ENCODE measurements around the gene WNT6. TPM values are rescaled to one million over a fixed set of nuclear protein-coding genes. Genes with fewer than 3 reads are reported as not detected.
A peak's percentile ranks its signal among the peaks of the same experiment; 100 is the strongest.

The WNT6 gene
- total and polyA plus RNA-seq, 2 experiments from 2014 or later = not detected

DNA sequence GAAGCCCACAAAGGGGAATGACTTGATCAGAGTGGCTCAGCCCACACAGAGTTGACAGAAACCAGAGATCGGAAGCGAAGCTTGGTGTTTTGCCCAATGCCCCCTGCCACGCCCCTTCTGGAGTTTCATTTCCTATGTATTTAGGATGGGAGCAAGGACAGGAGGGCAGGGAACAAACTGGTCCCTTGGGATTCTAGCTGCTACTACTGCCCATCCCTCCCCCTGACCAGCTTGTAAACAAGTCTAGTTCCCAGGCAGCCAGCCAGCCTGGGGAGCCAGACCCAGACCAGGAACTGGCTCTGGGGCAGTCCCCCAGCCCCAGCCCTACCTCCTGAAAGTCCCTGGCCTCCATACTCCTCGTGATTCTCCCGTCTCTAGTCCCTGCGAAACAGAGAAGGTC, 8.3 kb downstream of the WNT6 start:
- H3F3A ChIP-seq (ENCODE audit: insufficient read depth) = no peaks in the 10 kb centered on the region
- H3K79me2 ChIP-seq (ENCODE audit: insufficient read depth) = no peaks in the 10 kb centered on the region
- no peaks in the 10 kb centered on the region for H3K9me2 ChIP-seq (ENCODE audit: insufficient read depth)
- WGBS, 2 experiments (ENCODE audit: low coverage in 1 of 2, low lambda C conversion rate in 2 of 2, missing lambda C conversion rate in 2 of 2) = 37 to 48% methylated on average over 6 of the region's 6 CpGs
- H3K27me3 ChIP-seq (replicated peaks; ENCODE audit: insufficient read depth) = peaks cover 75% of the 10 kb centered on the region
- H3K4me2 ChIP-seq (ENCODE audit: unreplicated experiment) = no peak overlapping the region
- H2AFZ ChIP-seq = no peak overlapping the region
- no peaks in the 10 kb centered on the region for H3K36me3 ChIP-seq (ENCODE audit: low read depth)
- in situ Hi-C loops (cut with MboI) = no loop called here
- H3K9me3 ChIP-seq (ENCODE audit: low read depth) = no peaks in the 10 kb centered on the region
- no peak overlapping the region for H3K4me3 ChIP-seq
- TF ChIP-seq EZH2 (IDR thresholded peaks at IDR 0.05; ENCODE audit: insufficient read depth, poor library complexity, severe bottlenecking) (no peak), EZH2phosphoT487 (IDR thresholded peaks at IDR 0.05; ENCODE audit: insufficient read depth, low read depth) (no peak)
- H3K9ac ChIP-seq = no peak overlapping the region
- H3K4me1 ChIP-seq (ENCODE audit: insufficient read depth) = no peaks in the 10 kb centered on the region
- no peak overlapping the region for H3K27ac ChIP-seq
- no peak for DNase-seq
- no peaks in the 10 kb centered on the region for H4K20me1 ChIP-seq (ENCODE audit: insufficient read depth)

- no peak for TF ChIP-seq EZH2 (IDR thresholded peaks at IDR 0.05; ENCODE audit: insufficient read depth, poor library complexity, severe bottlenecking)
- no peak for TF ChIP-seq EZH2phosphoT487 (IDR thresholded peaks at IDR 0.05; ENCODE audit: insufficient read depth, low read depth)
- no peaks in the 10 kb centered on the region for H3K36me3 ChIP-seq (ENCODE audit: low read depth)
- no peaks in the 10 kb centered on the region for H3K9me3 ChIP-seq (ENCODE audit: low read depth)
- H3K4me3 ChIP-seq = no peak overlapping the region
- no peaks in the 10 kb centered on the region for H3K4me1 ChIP-seq (ENCODE audit: insufficient read depth)
- no peak overlapping the region for H3K9ac ChIP-seq
- H4K20me1 ChIP-seq (ENCODE audit: insufficient read depth) = no peaks in the 10 kb centered on the region
- H3K9me2 ChIP-seq (ENCODE audit: insufficient read depth) = no peaks in the 10 kb centered on the region
- no peak overlapping the region for H3K27ac ChIP-seq
- no peaks in the 10 kb centered on the region for H3F3A ChIP-seq (ENCODE audit: insufficient read depth)
- H3K27me3 ChIP-seq (replicated peaks; ENCODE audit: insufficient read depth) = peaks cover 71% of the 10 kb centered on the region
- no peaks in the 10 kb centered on the region for H3K79me2 ChIP-seq (ENCODE audit: insufficient read depth)
- WGBS, 2 experiments (ENCODE audit: low coverage in 1 of 2, low lambda C conversion rate in 2 of 2, missing lambda C conversion rate in 2 of 2) = 84 to 90% methylated on average over 9 of the region's 9 CpGs
- DNase-seq = no peak
- no peak overlapping the region for H3K4me2 ChIP-seq (ENCODE audit: unreplicated experiment)
- H2AFZ ChIP-seq = no peak overlapping the region
- in situ Hi-C loops (cut with MboI) = no loop called here
These were observed 9.5 kb downstream of the WNT6 start for GRCh38 chr2:218869064-218869463.

DNA sequence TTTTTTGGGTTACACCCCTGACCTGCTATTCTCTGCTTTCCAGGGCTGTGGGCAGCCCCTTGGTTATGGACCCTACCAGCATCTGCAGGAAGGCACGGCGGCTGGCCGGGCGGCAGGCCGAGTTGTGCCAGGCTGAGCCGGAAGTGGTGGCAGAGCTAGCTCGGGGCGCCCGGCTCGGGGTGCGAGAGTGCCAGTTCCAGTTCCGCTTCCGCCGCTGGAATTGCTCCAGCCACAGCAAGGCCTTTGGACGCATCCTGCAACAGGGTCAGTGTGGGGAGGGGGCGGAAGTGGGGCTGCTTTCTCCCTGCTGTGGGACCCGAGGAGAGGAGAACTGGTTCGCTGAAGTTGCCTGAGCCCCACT, 11.4 kb downstream of the WNT6 start:
- Histone ChIP-seq H3K9me2 (ENCODE audit: insufficient read depth) (no peaks in the 10 kb centered on the region), H3K27ac (no peak overlapping the region), H3F3A (ENCODE audit: insufficient read depth) (no peaks in the 10 kb centered on the region), H3K27me3 (replicated peaks; ENCODE audit: insufficient read depth) (peaks cover 88% of the 10 kb centered on the region), H3K9ac (no peak overlapping the region), H3K4me2 (ENCODE audit: unreplicated experiment) (no peak overlapping the region), H4K20me1 (ENCODE audit: insufficient read depth) (no peaks in the 10 kb centered on the region), H3K9me3 (ENCODE audit: low read depth) (no peaks in the 10 kb centered on the region), H3K4me3 (no peak overlapping the region), H3K4me1 (ENCODE audit: insufficient read depth) (no peaks in the 10 kb centered on the region), H2AFZ (no peak overlapping the region), H3K36me3 (ENCODE audit: low read depth) (no peaks in the 10 kb centered on the region), H3K79me2 (ENCODE audit: insufficient read depth) (no peaks in the 10 kb centered on the region)
- 7 to 13% methylated on average over 15 to 18 of the region's 18 CpGs for WGBS, 2 experiments (ENCODE audit: low coverage in 1 of 2, low lambda C conversion rate in 2 of 2, missing lambda C conversion rate in 2 of 2)
- no peak for DNase-seq
- in situ Hi-C loops (cut with MboI) = no loop called here
- no peak for TF ChIP-seq EZH2phosphoT487 (IDR thresholded peaks at IDR 0.05; ENCODE audit: insufficient read depth, low read depth)
- TF ChIP-seq EZH2 (IDR thresholded peaks at IDR 0.05; ENCODE audit: insufficient read depth, poor library complexity, severe bottlenecking) = peak; percentile 36

DNA sequence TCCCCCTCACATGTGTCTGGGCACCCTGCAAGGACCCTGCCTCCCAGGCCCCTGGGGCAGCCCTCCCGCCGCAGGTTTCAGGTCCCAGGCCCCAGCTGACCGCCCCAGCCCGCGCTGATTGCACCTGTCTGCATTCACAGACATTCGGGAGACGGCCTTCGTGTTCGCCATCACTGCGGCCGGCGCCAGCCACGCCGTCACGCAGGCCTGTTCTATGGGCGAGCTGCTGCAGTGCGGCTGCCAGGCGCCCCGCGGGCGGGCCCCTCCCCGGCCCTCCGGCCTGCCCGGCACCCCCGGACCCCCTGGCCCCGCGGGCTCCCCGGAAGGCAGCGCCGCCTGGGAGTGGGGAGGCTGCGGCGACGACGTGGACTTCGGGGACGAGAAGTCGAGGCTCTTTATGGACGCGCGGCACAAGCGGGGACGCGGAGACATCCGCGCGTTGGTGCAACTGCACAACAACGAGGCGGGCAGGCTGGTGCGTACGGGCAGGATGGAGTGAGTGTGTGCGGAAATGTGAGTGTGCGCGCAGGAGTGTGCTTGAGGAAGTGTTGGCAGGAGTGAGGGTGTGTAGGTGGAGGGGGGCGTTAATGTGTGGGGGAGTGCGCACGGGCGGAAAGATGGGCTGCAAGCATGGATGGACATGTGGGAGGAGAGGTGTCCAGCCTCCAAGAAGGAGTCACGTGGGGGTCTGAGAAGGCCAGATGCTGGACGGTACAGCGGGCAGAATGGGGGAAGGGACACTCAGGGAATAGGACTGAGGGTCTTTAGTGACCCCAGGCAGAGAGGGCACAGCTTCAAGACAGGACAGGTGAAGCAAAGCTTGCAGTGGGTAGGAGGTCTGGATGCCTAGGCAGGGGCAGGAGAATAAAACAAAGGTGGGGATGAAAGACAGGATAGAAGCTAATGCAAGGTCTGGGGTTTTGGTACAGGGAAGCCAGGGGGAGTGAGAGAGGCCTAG, 12.0 kb downstream of the WNT6 start:
- H3K27me3 ChIP-seq (replicated peaks; ENCODE audit: insufficient read depth) = peaks cover 90% of the 10 kb centered on the region
- no peaks in the 10 kb centered on the region for H3K79me2 ChIP-seq (ENCODE audit: insufficient read depth)
- peak; percentile 23 for DNase-seq
- no peak overlapping the region for H3K4me3 ChIP-seq
- H3F3A ChIP-seq (ENCODE audit: insufficient read depth) = no peaks in the 10 kb centered on the region
- H4K20me1 ChIP-seq (ENCODE audit: insufficient read depth) = no peaks in the 10 kb centered on the region
- TF ChIP-seq EZH2phosphoT487 (IDR thresholded peaks at IDR 0.05; ENCODE audit: insufficient read depth, low read depth) (0 out of 2 replicates have a peak, but pooled peaks have one; percentile 39), EZH2 (IDR thresholded peaks at IDR 0.05; ENCODE audit: insufficient read depth, poor library complexity, severe bottlenecking) (no peak)
- no peaks in the 10 kb centered on the region for H3K9me2 ChIP-seq (ENCODE audit: insufficient read depth)
- H2AFZ ChIP-seq = no peak overlapping the region
- H3K36me3 ChIP-seq (ENCODE audit: low read depth) = no peaks in the 10 kb centered on the region
- no peak overlapping the region for H3K9ac ChIP-seq
- no peaks in the 10 kb centered on the region for H3K9me3 ChIP-seq (ENCODE audit: low read depth)
- H3K4me2 ChIP-seq (ENCODE audit: unreplicated experiment) = peak overlapping the region; percentile 28
- H3K4me1 ChIP-seq (ENCODE audit: insufficient read depth) = no peaks in the 10 kb centered on the region
- WGBS, 2 experiments (ENCODE audit: low coverage in 1 of 2, low lambda C conversion rate in 2 of 2, missing lambda C conversion rate in 2 of 2) = 4 to 5% methylated on average over 36 to 58 of the region's 60 CpGs
- H3K27ac ChIP-seq = no peak overlapping the region
- in situ Hi-C loops (cut with MboI) = no loop called here
